GM21786 (cell line): ENCODE results near the gene PTPN22.

ENCODE experiments used
- ATAC-seq: cut with Tn5 transposase; IDR thresholded peaks from one replicate; pipeline ENCODE4 v1.9.1; 2021; ENCODE audit not compliant: unreplicated experiment

Gene PTPN22

DNA sequence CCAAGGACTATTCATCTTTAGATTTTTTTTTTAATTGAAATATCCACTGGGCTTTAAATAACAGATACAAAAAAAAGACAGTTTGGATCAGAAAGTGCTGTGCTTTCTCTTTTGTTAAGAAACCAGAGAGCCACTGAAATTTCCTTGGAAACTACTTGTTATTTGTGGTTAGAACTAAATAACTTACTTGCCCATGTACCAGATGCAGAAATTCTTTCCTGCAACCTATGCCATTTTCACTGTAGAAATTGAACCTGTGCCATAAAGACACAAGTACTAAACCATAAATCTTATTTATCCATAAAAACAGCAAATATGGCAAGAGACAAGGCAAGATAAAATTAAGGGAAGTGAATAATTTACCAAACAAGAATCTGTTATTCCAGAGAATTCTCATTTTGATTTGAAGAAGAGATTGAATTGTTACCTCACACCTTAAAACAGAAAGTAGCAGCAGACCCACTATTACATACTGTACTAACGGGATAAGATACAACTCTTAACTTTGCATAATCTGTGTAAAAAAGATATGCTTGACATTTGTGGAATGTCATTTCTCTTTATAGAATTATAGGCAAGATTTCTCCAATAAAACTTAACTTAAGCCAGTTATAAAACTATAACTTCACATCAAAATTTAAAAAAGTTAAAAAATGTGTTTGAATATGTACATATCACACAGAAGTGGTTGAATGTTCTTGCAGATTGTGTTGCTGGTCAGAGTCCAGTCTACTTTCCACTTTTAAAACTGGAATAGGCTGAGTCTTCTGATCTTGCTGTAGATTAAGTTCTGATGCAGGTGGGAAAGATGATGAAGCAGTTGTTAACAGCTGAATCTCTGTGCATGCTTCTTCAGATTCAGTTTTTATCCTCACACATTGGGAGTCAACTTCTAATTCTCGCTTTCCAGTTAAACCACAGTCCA lies 105.9 kb downstream of the PTPN22 start:
- ATAC-seq, result no peak
